HUES6 (cell line): ENCODE results near the gene ELFN1.

Experiments
- H3K27ac ChIP-seq: 2 replicates; pipeline ENCODE4 v1.7.0; 2013; ENCODE audit warnings: low read depth, mild to moderate bottlenecking, low read length, inconsistent platforms
- H3K27me3 ChIP-seq: 2 replicates; pipeline ENCODE4 v1.6.1; 2013; ENCODE audit warnings: low read length; ENCODE audit not compliant: control insufficient read depth, insufficient read depth
- H3K36me3 ChIP-seq: 2 replicates; pipeline ENCODE4 v1.6.1; 2013; ENCODE audit warnings: low read length; ENCODE audit not compliant: control insufficient read depth, insufficient read depth
- H3K4me1 ChIP-seq: 2 replicates; pipeline ENCODE4 v1.6.1; 2013; ENCODE audit warnings: low read length; ENCODE audit not compliant: control insufficient read depth, insufficient read depth
- H3K4me3 ChIP-seq: 2 replicates; pipeline ENCODE4 v1.5.1; 2013; ENCODE audit warnings: low read depth, low read length
- H3K9ac ChIP-seq: one replicate; pipeline ENCODE4 v1.6.1; 2013; ENCODE audit warnings: mild to moderate bottlenecking, low read length
- H3K9me3 ChIP-seq: 2 replicates; pipeline ENCODE4 v1.6.1; 2013; ENCODE audit warnings: low read depth, low read length; ENCODE audit not compliant: control insufficient read depth, insufficient read depth

ELFN1 gene

GRCh38 chr7:1748839-1749173 is 78.7 kb downstream of the ELFN1 start:
- H3K27ac ChIP-seq: no peak overlapping the region
- H3K27me3 ChIP-seq: no peaks in the 10 kb centered on the region
- H3K9me3 ChIP-seq: no peaks in the 10 kb centered on the region
- H3K4me3 ChIP-seq: no peak overlapping the region
- H3K36me3 ChIP-seq: peaks cover 8% of the 10 kb centered on the region
- H3K9ac ChIP-seq: no peak overlapping the region
- no peaks in the 10 kb centered on the region for H3K4me1 ChIP-seq

DNA sequence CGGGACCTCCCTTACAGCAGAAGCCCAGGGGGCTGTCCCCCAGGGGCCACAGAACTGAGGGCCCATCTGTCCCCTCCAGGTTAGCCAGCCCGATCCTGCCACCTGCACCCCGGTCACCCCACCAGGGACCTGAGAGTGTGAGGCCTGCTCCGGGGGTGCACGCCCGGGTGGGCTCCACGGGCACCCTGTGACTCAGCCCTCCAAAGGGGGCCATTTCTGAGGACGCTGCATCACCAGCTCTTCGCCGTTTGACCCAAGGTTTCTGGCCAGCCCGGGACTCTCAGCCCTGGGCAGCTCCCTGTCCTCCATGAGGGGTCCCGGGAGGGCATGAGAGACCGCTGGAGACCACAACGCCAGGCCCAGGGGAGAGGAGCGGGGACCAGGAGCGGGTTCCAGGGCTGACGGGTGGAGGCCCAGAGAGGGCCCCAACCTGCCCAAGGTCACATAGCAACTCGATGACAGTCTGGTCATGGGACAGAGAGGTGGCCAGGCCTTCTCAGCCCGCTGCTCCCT is 79.3 kb downstream of the ELFN1 start:
- Histone ChIP-seq H3K4me1 (no peaks in the 10 kb centered on the region), H3K4me3 (no peak overlapping the region), H3K9ac (no peak overlapping the region), H3K27ac (no peak overlapping the region), H3K9me3 (no peaks in the 10 kb centered on the region), H3K36me3 (peaks cover 8% of the 10 kb centered on the region), H3K27me3 (peaks cover 4% of the 10 kb centered on the region; the same call in 1 of the 2 replicates)

GRCh38 chr7:1749864-1750466 is 79.9 kb downstream of the ELFN1 start:
- H3K9ac ChIP-seq: no peak overlapping the region
- peaks cover 5% of the 10 kb centered on the region for H3K36me3 ChIP-seq
- no peaks in the 10 kb centered on the region for H3K9me3 ChIP-seq
- peaks cover 5% of the 10 kb centered on the region; the same call in 1 of the 2 replicates for H3K27me3 ChIP-seq
- no peak overlapping the region for H3K4me3 ChIP-seq
- H3K4me1 ChIP-seq: no peaks in the 10 kb centered on the region
- H3K27ac ChIP-seq: no peak overlapping the region

DNA sequence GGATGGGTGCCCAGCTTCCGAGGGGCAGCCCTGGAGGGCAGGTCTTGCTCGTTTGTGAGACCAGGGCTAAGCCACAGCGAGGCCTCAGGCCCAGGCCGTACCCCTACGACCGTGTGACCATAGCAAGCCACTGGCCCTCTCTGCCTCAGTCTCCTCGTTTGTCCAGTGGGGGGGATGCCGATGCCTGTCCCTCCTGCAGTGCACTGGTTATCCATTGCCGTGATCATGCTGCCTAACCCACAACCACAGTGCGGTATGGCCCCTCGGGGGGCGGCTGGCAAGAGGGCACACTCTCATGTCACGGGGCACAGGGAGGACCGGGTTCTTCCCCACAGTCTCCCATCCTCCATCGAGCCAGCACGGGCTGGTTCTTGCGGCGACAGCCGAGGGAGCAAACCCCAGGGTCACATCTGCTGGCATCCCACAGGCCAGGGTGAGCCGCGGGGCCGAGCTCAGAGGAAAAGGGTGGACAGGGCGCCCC is 80.5 kb downstream of the ELFN1 start:
- Histone ChIP-seq H3K4me1 (0 out of 2 replicates have a peak, but pooled peaks cover 3% of the 10 kb centered on the region), H3K27ac (no peak overlapping the region), H3K4me3 (no peak overlapping the region), H3K36me3 (peaks cover 2% of the 10 kb centered on the region), H3K9ac (no peak overlapping the region), H3K9me3 (no peaks in the 10 kb centered on the region), H3K27me3 (peaks cover 8% of the 10 kb centered on the region)

DNA sequence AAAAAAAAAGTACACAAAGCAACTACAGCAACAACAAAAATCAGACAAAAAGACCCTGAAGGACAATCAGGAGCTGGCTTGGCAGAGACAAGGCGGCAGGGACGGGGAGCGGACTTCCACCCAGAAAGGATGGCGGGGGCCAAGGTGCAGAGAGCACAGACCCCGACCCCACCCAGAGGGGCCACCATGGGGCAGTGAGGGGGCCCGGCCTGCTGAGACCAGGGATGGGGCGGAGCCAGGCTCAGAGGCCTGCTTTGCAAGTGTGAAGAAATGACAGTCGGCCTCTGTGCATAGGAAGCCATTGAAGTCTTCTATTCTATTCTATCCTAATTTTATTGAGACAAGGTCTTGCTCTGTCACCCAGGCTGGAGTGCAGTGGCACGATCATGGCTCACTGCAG is 82.0 kb downstream of the ELFN1 start:
- H3K36me3 ChIP-seq: no peaks in the 10 kb centered on the region
- no peaks in the 10 kb centered on the region for H3K9me3 ChIP-seq
- H3K4me3 ChIP-seq: no peak overlapping the region
- peaks cover 13% of the 10 kb centered on the region for H3K27me3 ChIP-seq
- peaks cover 9% of the 10 kb centered on the region; the same call in 1 of the 2 replicates for H3K4me1 ChIP-seq
- no peak overlapping the region for H3K27ac ChIP-seq
- no peak overlapping the region for H3K9ac ChIP-seq

DNA sequence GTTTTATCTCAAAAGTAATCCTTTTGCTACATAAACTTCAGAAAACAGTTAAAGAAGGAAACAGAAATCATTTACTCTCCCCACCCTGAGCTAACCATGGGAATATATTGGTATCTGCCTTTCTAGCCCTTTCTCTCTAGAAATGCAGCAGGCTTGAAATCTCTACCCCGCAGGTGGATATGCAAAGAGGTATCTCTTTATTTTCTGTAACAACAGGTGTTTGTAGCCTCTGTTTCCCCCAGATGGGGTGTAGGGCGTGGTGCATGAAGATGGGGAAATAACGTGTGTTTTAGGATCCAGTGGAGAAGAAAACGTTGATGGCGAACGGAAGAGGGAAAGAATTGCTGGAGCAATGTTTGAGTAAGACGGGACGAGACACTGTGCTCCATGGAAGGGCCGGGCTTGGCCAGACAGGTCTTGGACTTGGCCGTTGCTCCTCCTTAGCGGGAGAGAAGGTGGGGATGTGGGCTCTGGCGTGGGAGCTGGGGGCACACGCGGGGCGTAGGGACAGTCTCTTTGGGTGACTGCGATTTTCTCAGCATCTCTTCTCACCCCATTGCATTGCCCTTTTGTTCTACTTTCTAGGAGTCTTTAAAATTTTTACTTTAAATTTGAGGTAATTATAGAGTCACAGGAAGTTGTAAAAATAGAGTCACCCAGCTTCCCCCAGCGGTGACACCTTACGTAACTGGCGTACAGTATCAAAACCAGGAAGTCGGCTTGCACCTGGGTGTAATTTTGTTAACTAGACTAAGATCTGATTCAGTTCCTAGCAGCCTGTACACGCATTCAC is 82.9 kb downstream of the ELFN1 start:
- Histone ChIP-seq H3K4me3 (no peak overlapping the region), H3K27me3 (peaks cover 16% of the 10 kb centered on the region)

GRCh38 chr7:1753564-1753867 is 83.4 kb downstream of the ELFN1 start:
- Histone ChIP-seq H3K27me3 (peaks cover 18% of the 10 kb centered on the region), H3K9ac (no peak overlapping the region), H3K4me1 (peaks cover 9% of the 10 kb centered on the region; the same call in 1 of the 2 replicates), H3K4me3 (no peak overlapping the region), H3K36me3 (no peaks in the 10 kb centered on the region), H3K27ac (no peak overlapping the region), H3K9me3 (no peaks in the 10 kb centered on the region)

More for the DNA sequence above, 82.9 kb downstream of the ELFN1 start:
- Histone ChIP-seq H3K36me3 (no peaks in the 10 kb centered on the region), H3K4me1 (peaks cover 9% of the 10 kb centered on the region; the same call in 1 of the 2 replicates), H3K9me3 (no peaks in the 10 kb centered on the region), H3K27ac (no peak overlapping the region), H3K9ac (no peak overlapping the region)

- Histone ChIP-seq H3K27ac (no peak overlapping the region), H3K9me3 (no peaks in the 10 kb centered on the region), H3K4me1 (peaks cover 9% of the 10 kb centered on the region; the same call in 1 of the 2 replicates), H3K4me3 (no peak overlapping the region), H3K36me3 (no peaks in the 10 kb centered on the region), H3K27me3 (peaks cover 18% of the 10 kb centered on the region), H3K9ac (no peak overlapping the region)
These were observed 84.3 kb downstream of the ELFN1 start for GRCh38 chr7:1754345-1754908.

DNA sequence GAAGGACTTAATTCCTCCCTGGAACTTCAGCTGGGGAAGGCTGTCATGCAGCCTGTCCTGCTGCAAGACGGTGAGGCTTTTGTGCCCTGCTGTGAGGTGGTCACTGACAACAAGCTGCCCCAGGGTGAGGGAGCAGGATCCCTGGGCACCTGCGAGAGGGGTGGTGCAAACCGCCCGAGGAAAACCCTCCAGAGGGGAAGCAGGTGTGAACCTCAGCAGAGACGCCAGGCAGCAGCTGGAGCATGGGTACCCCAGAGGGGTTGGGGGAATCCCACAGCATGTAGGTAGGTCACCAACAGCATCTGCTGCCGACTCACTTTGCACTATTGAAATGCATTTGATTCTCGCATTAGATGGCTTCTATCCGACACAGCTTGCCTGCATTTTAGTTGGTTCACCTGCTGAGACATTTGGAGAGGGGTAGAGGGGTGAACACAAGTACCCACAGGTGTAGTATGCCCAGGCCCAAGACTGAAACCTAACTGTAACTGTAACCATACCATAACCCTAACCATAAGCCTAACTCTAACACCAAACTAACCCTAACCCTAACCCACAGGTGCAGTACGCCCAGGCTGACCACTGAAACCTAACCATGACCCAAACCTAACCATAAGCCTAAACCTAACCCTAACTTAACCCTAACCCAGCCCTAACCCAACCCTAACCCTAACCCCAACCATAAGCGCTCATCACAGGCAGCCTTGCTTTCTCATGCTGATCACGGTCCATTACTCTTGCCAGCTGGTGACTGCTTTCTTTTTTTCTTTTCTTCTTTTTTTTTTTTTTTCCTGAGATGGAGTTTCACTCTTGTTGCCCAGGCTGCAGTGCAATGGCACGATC is 85.9 kb downstream of the ELFN1 start:
- Histone ChIP-seq H3K4me1 (peaks cover 9% of the 10 kb centered on the region; the same call in 1 of the 2 replicates), H3K9me3 (no peaks in the 10 kb centered on the region), H3K36me3 (no peaks in the 10 kb centered on the region), H3K27me3 (peaks cover 18% of the 10 kb centered on the region), H3K27ac (no peak overlapping the region), H3K9ac (no peak overlapping the region), H3K4me3 (no peak overlapping the region)

DNA sequence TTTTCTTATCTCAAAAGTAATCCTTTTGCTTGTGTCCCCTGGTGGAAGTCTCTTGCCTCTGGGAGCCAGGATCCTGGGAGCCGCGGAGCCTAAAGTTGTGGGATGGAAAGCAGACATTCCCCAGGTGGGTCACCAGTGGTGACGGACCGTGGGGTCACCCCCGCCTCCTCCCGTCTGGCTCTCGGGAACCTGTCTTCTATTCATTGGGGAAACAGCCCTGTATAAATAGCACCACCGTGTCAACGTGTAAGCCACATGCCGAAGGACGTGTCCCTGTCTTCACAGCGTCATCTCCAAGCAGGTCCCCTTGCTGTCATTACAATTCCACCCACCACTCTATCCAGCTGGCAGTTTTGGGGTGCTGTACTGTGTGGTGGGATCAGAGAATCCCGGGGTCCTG is 87.5 kb downstream of the ELFN1 start:
- no peak overlapping the region for H3K9ac ChIP-seq
- H3K4me3 ChIP-seq: no peak overlapping the region
- H3K27ac ChIP-seq: no peak overlapping the region
- no peaks in the 10 kb centered on the region for H3K36me3 ChIP-seq
- H3K27me3 ChIP-seq: peaks cover 18% of the 10 kb centered on the region
- peaks cover 9% of the 10 kb centered on the region; the same call in 1 of the 2 replicates for H3K4me1 ChIP-seq
- peaks cover 6% of the 10 kb centered on the region for H3K9me3 ChIP-seq
